Lower lobe of right lung (tissue), 2 donors: Measurements from ENCODE around the gene MYO5B. TPM values are rescaled to one million over a fixed set of nuclear protein-coding genes. Genes with fewer than 3 reads are reported as not detected.
A peak's percentile ranks its signal among the peaks of the same experiment; 100 is the strongest.

Experiments used
- ATAC-seq, 2 donors: fragments of 200-7000 bp; cut with Tn5 transposase; one replicate each; pipeline ENCODE4 v1.9.1; 2020 to 2022; ENCODE audit warnings: mild to moderate bottlenecking in 2 of 2, moderate library complexity in 2 of 2
- DNase-seq: peaks from one replicate; pipeline ENCODE4 v3.0.0-alpha.2; 2020
- H3K27ac ChIP-seq: fragments of 200-600 bp; one replicate; pipeline ENCODE4 v1.8.0; 2022
- H3K27me3 ChIP-seq: fragments of 200-600 bp; one replicate; pipeline ENCODE4 v1.8.0; 2022; ENCODE audit warnings: low read depth
- H3K36me3 ChIP-seq: fragments of 200-600 bp; one replicate; pipeline ENCODE4 v1.8.0; 2022; ENCODE audit warnings: mild to moderate bottlenecking
- H3K4me1 ChIP-seq: fragments of 200-600 bp; one replicate; pipeline ENCODE4 v1.8.0; 2022
- H3K4me3 ChIP-seq: fragments of 200-600 bp; one replicate; pipeline ENCODE4 v1.8.0; 2022; ENCODE audit warnings: mild to moderate bottlenecking
- H3K9me3 ChIP-seq: fragments of 200-600 bp; one replicate; pipeline ENCODE4 v1.8.0; 2022
- intact Hi-C: fragments of 100-400 bp; cut with DNase I; formaldehyde crosslinking; loops from one replicate; pipeline ENCODE4 v1.11.0; 2022
- total RNA-seq: library from RNA; stranded (reverse); fragmentation: NEBNext Ultra II Directional; extraction: Animal tissue kit (Norgen Biotek cat#: 25700); gene quantifications from one replicate; pipeline ENCODE4 v1.2.1, GENCODE V29; 2021
- TF ChIP-seq, protein P1 (sequence below): fragments of 200-600 bp; IDR thresholded peaks from one replicate; pipeline ENCODE4 v1.8.0; 2022; ENCODE audit warnings: antibody characterized with exemption, mild to moderate bottlenecking
- donor health status: DM: no; HTN: yes; CAD: no; lungs with severe emphysema.

The MYO5B gene
- total RNA-seq, 1 donor from 2014 or later = 23.3 TPM

DNA sequence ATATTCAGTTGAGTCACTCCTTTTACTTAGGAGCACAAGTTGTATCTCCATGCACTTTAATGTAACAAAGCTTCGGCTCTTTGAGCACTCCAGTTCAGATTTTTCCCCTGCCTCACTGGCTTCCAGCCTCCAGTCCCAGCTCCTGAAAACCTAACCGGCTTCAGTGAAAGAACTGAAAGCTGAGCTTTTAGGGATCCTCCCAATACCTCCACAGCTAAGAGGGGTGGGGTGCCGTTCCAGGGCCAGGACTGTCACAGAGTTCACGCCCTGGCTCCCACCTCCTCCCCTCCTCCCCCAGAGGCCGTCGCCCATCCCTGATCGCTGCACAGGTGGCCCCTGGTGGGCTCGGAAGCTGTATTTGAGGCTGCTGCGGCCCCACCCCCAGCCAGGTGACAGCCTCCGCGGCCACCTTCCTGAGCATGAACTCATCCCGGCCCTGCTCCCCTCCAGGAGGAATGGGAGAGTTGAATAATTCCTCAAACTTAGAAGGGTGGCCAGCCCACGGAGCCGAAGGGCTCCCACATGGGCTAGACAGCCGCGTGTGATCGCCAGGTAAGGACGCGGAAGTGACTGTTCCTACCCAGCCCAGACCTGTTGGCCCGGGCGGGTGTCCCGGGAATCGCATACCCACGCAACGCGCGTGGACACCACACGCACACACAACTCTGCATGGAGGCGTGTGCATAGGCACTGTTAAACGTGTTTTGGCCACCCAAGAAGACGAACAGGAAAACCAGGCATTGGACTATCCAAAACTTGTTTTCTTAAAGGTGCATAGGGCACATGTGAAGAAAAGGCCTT lies 1.8 kb downstream of the MYO5B start:
- intact Hi-C loops = no loop called here
- H3K27ac ChIP-seq = no peak overlapping the region
- ATAC-seq = peak; percentile 29 to 34
- TF ChIP-seq, protein P1, sequence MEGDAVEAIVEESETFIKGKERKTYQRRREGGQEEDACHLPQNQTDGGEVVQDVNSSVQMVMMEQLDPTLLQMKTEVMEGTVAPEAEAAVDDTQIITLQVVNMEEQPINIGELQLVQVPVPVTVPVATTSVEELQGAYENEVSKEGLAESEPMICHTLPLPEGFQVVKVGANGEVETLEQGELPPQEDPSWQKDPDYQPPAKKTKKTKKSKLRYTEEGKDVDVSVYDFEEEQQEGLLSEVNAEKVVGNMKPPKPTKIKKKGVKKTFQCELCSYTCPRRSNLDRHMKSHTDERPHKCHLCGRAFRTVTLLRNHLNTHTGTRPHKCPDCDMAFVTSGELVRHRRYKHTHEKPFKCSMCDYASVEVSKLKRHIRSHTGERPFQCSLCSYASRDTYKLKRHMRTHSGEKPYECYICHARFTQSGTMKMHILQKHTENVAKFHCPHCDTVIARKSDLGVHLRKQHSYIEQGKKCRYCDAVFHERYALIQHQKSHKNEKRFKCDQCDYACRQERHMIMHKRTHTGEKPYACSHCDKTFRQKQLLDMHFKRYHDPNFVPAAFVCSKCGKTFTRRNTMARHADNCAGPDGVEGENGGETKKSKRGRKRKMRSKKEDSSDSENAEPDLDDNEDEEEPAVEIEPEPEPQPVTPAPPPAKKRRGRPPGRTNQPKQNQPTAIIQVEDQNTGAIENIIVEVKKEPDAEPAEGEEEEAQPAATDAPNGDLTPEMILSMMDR = no peak
- peak; percentile 56 for DNase-seq
- no peaks in the 10 kb centered on the region for H3K9me3 ChIP-seq
- H3K4me1 ChIP-seq = peaks cover 4% of the 10 kb centered on the region
- H3K36me3 ChIP-seq = no peaks in the 10 kb centered on the region
- peaks cover 45% of the 10 kb centered on the region for H3K27me3 ChIP-seq
- H3K4me3 ChIP-seq = peak overlapping the region; percentile 58

DNA sequence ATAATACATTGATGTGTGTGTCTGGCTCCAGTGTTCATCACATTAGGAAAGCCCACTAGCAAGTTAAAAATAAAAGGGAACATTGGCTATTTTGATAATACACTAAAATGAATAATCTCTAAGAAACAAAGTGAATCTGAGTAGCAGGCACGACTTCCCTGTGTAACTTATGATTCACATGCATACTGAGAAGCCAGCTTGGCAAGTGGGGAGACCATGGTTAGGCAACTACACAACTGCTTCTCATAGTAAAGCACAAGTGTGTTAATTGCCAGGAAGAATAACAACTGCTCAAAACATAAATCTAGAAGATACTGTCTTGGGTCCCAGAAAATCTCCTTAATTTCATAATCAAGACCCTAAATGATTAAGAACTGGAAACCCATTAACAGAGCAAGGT lies 4.0 kb downstream of the MYO5B start:
- Histone ChIP-seq H3K27ac (no peak overlapping the region), H3K4me1 (peaks cover 4% of the 10 kb centered on the region), H3K9me3 (no peaks in the 10 kb centered on the region), H3K27me3 (peaks cover 39% of the 10 kb centered on the region), H3K36me3 (no peaks in the 10 kb centered on the region), H3K4me3 (no peak overlapping the region)
- intact Hi-C loops = no loop called here
- DNase-seq (no peak), ATAC-seq (no peak)
- TF ChIP-seq, protein P1 = no peak

DNA sequence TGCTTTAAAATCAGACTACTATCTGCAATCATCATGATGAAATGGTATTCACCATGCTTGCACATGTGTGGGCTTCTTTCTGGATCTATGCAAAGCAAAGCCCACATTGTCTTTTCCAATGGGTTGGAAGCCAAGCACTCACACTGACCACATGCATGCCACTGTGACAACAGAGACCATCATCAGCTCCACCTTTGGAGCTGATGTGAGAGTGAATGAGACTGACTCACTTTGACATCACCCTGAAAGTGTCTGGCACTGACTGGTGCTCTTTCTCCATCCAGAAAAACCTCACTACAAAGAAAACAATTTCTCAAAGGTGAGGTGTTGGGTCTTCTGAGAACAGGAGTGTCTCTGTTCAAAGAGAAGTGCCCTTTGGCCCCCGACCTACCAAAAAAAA lies 4.7 kb downstream of the MYO5B start:
- Histone ChIP-seq H3K4me1 (peaks cover 4% of the 10 kb centered on the region), H3K27ac (no peak overlapping the region), H3K36me3 (no peaks in the 10 kb centered on the region), H3K27me3 (peaks cover 32% of the 10 kb centered on the region), H3K9me3 (no peaks in the 10 kb centered on the region), H3K4me3 (no peak overlapping the region)
- intact Hi-C loops = no loop called here
- ATAC-seq = no peak
- TF ChIP-seq, protein P1 = no peak
- DNase-seq = no peak

DNA sequence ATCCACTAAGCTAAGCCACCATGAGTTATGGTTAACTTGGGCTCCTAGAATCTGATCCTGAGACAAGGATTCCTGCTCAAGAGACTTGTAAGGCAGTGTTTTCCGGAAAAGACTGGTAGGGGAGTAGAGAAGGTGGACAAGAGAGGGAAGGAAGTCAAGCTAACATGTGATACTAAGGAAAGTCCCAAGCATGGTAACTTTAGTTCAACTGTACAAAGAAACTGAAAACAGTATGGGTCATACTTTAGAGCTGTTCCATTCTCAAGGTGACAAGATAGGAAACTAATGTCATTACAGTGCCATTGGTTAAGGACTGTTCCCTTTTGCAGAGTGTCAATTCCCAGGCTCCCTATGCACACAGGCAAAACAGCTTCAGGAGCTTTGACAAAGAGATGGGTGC lies 5.8 kb downstream of the MYO5B start:
- Histone ChIP-seq H3K27ac (no peak overlapping the region), H3K4me1 (peaks cover under 1% of the 10 kb centered on the region), H3K4me3 (no peak overlapping the region), H3K36me3 (no peaks in the 10 kb centered on the region), H3K27me3 (peaks cover 24% of the 10 kb centered on the region), H3K9me3 (no peaks in the 10 kb centered on the region)
- TF ChIP-seq, protein P1 = no peak
- no peak for ATAC-seq
- DNase-seq = no peak
- intact Hi-C loops = no loop called here

DNA sequence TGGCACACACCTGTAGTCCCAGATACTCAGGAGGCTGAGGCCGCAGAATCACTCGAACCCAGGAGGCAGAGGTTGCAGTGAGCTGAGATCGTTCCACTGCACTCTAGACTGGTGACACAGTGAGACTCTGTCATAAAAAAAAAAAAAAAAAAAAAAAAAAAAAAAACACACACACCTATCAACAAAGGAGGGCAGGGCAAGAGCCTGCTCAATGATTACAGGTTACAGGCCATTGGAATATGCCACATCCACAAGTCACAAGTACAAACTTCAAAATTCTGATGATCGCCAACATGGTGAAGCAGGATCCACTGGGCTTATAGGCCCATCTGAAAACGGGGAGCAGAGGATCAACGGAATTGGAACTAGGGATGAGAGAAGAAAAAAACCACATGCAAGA lies 6.3 kb downstream of the MYO5B start:
- no peak overlapping the region for H3K27ac ChIP-seq
- intact Hi-C loops = no loop called here
- H3K4me3 ChIP-seq = no peak overlapping the region
- H3K36me3 ChIP-seq = no peaks in the 10 kb centered on the region
- H3K4me1 ChIP-seq = no peaks in the 10 kb centered on the region
- DNase-seq (no peak), ATAC-seq (no peak)
- H3K27me3 ChIP-seq = peaks cover 19% of the 10 kb centered on the region
- no peaks in the 10 kb centered on the region for H3K9me3 ChIP-seq
- TF ChIP-seq, protein P1 = no peak
